ENCODE measurements around the gene CNOT8.

GRCh38 chr5:154857530-154858296, 714 bp upstream of the CNOT8 start:
- TF ChIP-seq CTCF (IDR thresholded peaks at IDR 0.05 in 4 of 5, conservative IDR thresholded peaks at IDR 0.05 in 1 of 5) = peak in 2 of 5 experiments; percentile 11 to 18
- TF ChIP-seq POLR2A (IDR thresholded peaks at IDR 0.05) = peak; percentile 64 to 83
